CD4-positive, alpha-beta T cell (primary cell): Measurements from ENCODE around the gene RGMB. TPM values are rescaled to one million over a fixed set of nuclear protein-coding genes. Genes with fewer than 3 reads are reported as not detected.

ENCODE experiments used
- ATAC-seq: fragments of 200-7000 bp; cut with Tn5 transposase; one replicate; pipeline ENCODE4 v1.10.0; 2022; ENCODE audit warnings: mild to moderate bottlenecking; ENCODE audit not compliant: poor library complexity
- CTCF ChIA-PET: fragments of 350-600 bp; sonication (Branson Sonifier 250); formaldehyde crosslinking; loops from one replicate; lab custom pipeline; 2021; ENCODE audit warnings: antibody characterized with exemption, inconsistent platforms; lab: Charles Lee
- POLR2A ChIA-PET: fragments of 350-600 bp; sonication (Branson Sonifier 250); formaldehyde crosslinking; loops from one replicate; lab custom pipeline; 2021; ENCODE audit warnings: antibody characterized with exemption, inconsistent platforms; lab: Charles Lee
- DNase-seq, 14 experiments: peaks; one replicate each; pipeline ENCODE4 v3.0.0-alpha.2; 2013 to 2020; ENCODE audit warnings: mixed read lengths in 2 of 14
- H3K27ac ChIP-seq, 2 donors: one replicate each; pipeline versions ENCODE4 v1.5.1 to v1.7.0; 2013; ENCODE audit warnings: low read length in 2 of 2, low read depth in 1 of 2, mild to moderate bottlenecking in 1 of 2
- H3K27me3 ChIP-seq, 2 experiments: 1 replicate in 1 of 2; 2 replicates in 1 of 2; pipeline versions ENCODE4 v1.6.1 to v1.7.0; 2013; ENCODE audit warnings: low read length in 2 of 2, control low read depth in 1 of 2, mild to moderate bottlenecking in 1 of 2, moderate library complexity in 1 of 2; ENCODE audit not compliant: insufficient read depth in 2 of 2, control insufficient read depth in 1 of 2
- H3K36me3 ChIP-seq: one replicate; pipeline ENCODE4 v1.6.1; 2013; ENCODE audit warnings: low read length, control low read depth; ENCODE audit not compliant: insufficient read depth
- H3K4me1 ChIP-seq: one replicate; pipeline ENCODE4 v1.6.1; 2013; ENCODE audit warnings: low read length, control low read depth; ENCODE audit not compliant: insufficient read depth
- H3K4me3 ChIP-seq: one replicate; pipeline ENCODE4 v1.5.1; 2013; ENCODE audit warnings: mild to moderate bottlenecking, low read length, moderate library complexity
- H3K9me3 ChIP-seq, 2 experiments: 1 replicate in 1 of 2; 2 replicates in 1 of 2; pipeline versions ENCODE4 v1.6.1 to v1.7.0; 2013; ENCODE audit warnings: low read length in 2 of 2, mild to moderate bottlenecking in 2 of 2, control low read depth in 1 of 2, moderate library complexity in 1 of 2; ENCODE audit not compliant: control insufficient read depth in 1 of 2, insufficient read depth in 1 of 2
- H3K27ac Mint-ChIP-seq: one replicate; pipeline ENCODE4 v1.8.0; 2020; ENCODE audit warnings: mixed read lengths
- H3K27me3 Mint-ChIP-seq: one replicate; pipeline ENCODE4 v1.8.0; 2021; ENCODE audit warnings: mixed read lengths
- H3K36me3 Mint-ChIP-seq: one replicate; pipeline ENCODE4 v1.8.0; 2021; ENCODE audit warnings: low read depth, mixed read lengths
- H3K4me1 Mint-ChIP-seq: one replicate; pipeline ENCODE4 v1.8.0; 2021; ENCODE audit warnings: low read depth, mixed read lengths
- H3K4me3 Mint-ChIP-seq: one replicate; pipeline ENCODE4 v1.8.0; 2020; ENCODE audit warnings: mild to moderate bottlenecking, mixed read lengths
- H3K9me3 Mint-ChIP-seq: one replicate; pipeline ENCODE4 v1.8.0; 2020; ENCODE audit warnings: mixed read lengths
- CTCF ChIP-seq: fragments of 200-600 bp; IDR thresholded peaks from one replicate; pipeline ENCODE4 v1.8.0; 2022; ENCODE audit warnings: antibody characterized with exemption, mild to moderate bottlenecking
- intact Hi-C, 2 experiments: fragments of 100-400 bp; cut with DNase I in 1 of 2; cut with micrococcal nuclease in 1 of 2; formaldehyde crosslinking; loops; one replicate each; pipeline versions ENCODE4 v1.15.1 to v1.9.0; 2023 to 2025; cut with DNase I, micrococcal nuclease
- total RNA-seq, 174 experiments: library from RNA in 2 of 174; stranded (reverse) in 2 of 174; gene quantifications; one replicate each; pipeline ENCODE4 v1.2.3 and lab custom pipeline; 2021 to 2026

RGMB gene
- total RNA-seq, 2 experiments from 2014 or later: 15.8 to 15.9 TPM

DNA sequence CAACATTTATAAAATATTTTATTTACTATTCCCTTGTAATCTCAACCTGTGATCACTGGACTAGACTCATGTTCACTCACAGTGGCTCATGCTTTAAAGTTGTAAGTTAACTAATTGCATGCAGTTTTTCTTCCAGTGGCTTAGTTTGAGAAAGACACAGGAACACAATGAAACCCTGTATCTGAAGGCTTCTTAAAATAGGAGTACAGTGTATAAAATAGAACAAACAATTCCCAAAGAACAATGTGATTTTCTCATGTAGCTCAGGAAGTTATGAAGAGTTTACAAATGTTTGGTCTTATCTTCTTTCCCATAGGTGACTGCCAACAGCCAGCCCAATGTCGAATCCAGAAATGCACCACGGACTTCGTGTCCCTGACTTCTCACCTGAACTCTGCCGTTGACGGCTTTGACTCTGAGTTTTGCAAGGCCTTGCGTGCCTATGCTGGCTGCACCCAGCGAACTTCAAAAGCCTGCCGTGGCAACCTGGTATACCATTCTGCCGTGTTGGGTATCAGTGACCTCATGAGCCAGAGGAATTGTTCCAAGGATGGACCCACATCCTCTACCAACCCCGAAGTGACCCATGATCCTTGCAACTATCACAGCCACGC is 5.9 kb downstream of the RGMB start:
- DNase-seq (no peak), ATAC-seq (no peak)
- TF ChIP-seq CTCF: no peak
- Mint-ChIP-seq H3K4me1 (peaks cover 47% of the 10 kb centered on the region), H3K36me3 (peaks cover 43% of the 10 kb centered on the region), H3K4me3 (no peak overlapping the region), H3K9me3 (no peaks in the 10 kb centered on the region), H3K27me3 (no peaks in the 10 kb centered on the region), H3K27ac (no peak overlapping the region)
- ChIA-PET CTCF (no interaction called here), POLR2A (no interaction called here)
- intact Hi-C loops: loop anchor here (5.0 to 10.0 kb wide), 5 partner anchors 143 to 1975 kb away; partner anchors contain the start of genes ERAP1 (in 1 of the 2) and LNPEP (in 1 of the 2)
- no peaks in the 10 kb centered on the region for H3K36me3 ChIP-seq
- no peak overlapping the region for H3K4me3 ChIP-seq
- H3K27ac ChIP-seq: no peak overlapping the region
- H3K27me3 ChIP-seq: no peaks in the 10 kb centered on the region
- no peaks in the 10 kb centered on the region for H3K9me3 ChIP-seq
- peaks cover 7% of the 10 kb centered on the region for H3K4me1 ChIP-seq

- intact Hi-C loops: loop anchor here in 1 of 2 experiments (10.0 kb wide), 1 partner anchor 284 kb away; no protein-coding TSS in a partner anchor
- peaks cover 47% of the 10 kb centered on the region for H3K36me3 Mint-ChIP-seq
- no peaks in the 10 kb centered on the region for H3K36me3 ChIP-seq
- H3K4me3 ChIP-seq: no peak overlapping the region
- H3K27me3 Mint-ChIP-seq: no peaks in the 10 kb centered on the region
- H3K4me3 Mint-ChIP-seq: no peak overlapping the region
- ChIA-PET CTCF (interaction anchor here (1.2 to 1.3 kb wide), 2 partner anchors 9 to 10 kb away, joined by 4 read pairs; no protein-coding TSS in a partner anchor), POLR2A (no interaction called here)
- H3K27ac ChIP-seq: no peak overlapping the region
- peaks cover 47% of the 10 kb centered on the region for H3K4me1 Mint-ChIP-seq
- H3K27me3 ChIP-seq: no peaks in the 10 kb centered on the region
- DNase-seq (no peak), ATAC-seq (no peak)
- no peak for TF ChIP-seq CTCF
- H3K9me3 Mint-ChIP-seq: no peaks in the 10 kb centered on the region
- no peaks in the 10 kb centered on the region for H3K4me1 ChIP-seq
- H3K9me3 ChIP-seq: no peaks in the 10 kb centered on the region
- H3K27ac Mint-ChIP-seq: no peak overlapping the region
Measured at GRCh38 chr5:98780390-98780789, 6.9 kb downstream of the RGMB start.

GRCh38 chr5:98781520-98781919 is 8.1 kb downstream of the RGMB start:
- H3K27me3 Mint-ChIP-seq: no peaks in the 10 kb centered on the region

More at GRCh38 chr5:98781520-98781919, 8.1 kb downstream of the RGMB start:
- Histone ChIP-seq H3K27me3 (no peaks in the 10 kb centered on the region), H3K27ac (no peak overlapping the region), H3K4me3 (no peak overlapping the region), H3K4me1 (no peaks in the 10 kb centered on the region), H3K9me3 (no peaks in the 10 kb centered on the region), H3K36me3 (no peaks in the 10 kb centered on the region)
- Mint-ChIP-seq H3K27ac (no peak overlapping the region), H3K4me3 (no peak overlapping the region), H3K36me3 (peaks cover 47% of the 10 kb centered on the region), H3K4me1 (peaks cover 47% of the 10 kb centered on the region), H3K9me3 (no peaks in the 10 kb centered on the region)
- CTCF ChIA-PET: interaction anchor here (1.2 kb wide), 1 partner anchor 13 kb away, joined by 4 read pairs; no protein-coding TSS in a partner anchor
- POLR2A ChIA-PET: no interaction called here
- intact Hi-C loops: loop anchor here in 1 of 2 experiments (10.0 kb wide), 1 partner anchor 283 kb away; no protein-coding TSS in a partner anchor
- no peak for ATAC-seq
- no peak for TF ChIP-seq CTCF
- no peak for DNase-seq
